Astrocyte of the cerebellum (primary cell): ENCODE results near the gene UBE3B.

Experiments used
- DNase-seq: peaks from one replicate; pipeline ENCODE4 v3.0.0-alpha.2; 2011; ENCODE audit warnings: low read depth
- H3K4me3 ChIP-seq: 2 replicates; pipeline ENCODE4 v1.5.1; 2011; ENCODE audit warnings: mild to moderate bottlenecking, low read depth, low read length, moderate library complexity
- CTCF ChIP-seq: IDR thresholded peaks from 2 replicates; pipeline ENCODE4 v1.5.1; 2012; ENCODE audit warnings: low read length, low read depth, moderate library complexity, mild to moderate bottlenecking; ENCODE audit errors: missing control alignments
- in situ Hi-C: cut with HindIII; loops from 2 replicates; pipeline ENCODE4 v1.10.0; 2017; ENCODE audit warnings: low sequenced_read_pairs

UBE3B gene

DNA sequence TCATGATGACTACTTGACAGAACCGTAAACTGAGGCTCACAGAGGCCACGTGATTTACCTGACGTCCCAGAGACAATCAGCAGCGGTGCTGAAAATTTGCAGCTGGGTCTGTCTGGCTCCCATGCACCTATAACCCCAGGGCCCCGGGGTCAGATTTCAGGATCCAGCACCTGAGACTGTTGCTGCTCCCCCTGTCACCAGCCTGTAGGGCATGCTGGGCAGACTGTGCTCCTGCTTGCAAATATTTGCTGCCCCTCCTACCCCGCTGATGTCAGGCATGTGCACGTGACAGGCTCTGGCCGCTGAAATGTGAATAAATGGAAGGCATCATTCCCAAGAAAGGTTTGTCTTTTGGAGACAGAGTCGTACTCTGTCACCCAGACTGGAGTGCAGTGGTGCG, 89.9 kb downstream of the UBE3B start:
- TF ChIP-seq CTCF, result no peak
- no peak overlapping the region for H3K4me3 ChIP-seq
- in situ Hi-C loops, result no loop called here
- no peak for DNase-seq

DNA sequence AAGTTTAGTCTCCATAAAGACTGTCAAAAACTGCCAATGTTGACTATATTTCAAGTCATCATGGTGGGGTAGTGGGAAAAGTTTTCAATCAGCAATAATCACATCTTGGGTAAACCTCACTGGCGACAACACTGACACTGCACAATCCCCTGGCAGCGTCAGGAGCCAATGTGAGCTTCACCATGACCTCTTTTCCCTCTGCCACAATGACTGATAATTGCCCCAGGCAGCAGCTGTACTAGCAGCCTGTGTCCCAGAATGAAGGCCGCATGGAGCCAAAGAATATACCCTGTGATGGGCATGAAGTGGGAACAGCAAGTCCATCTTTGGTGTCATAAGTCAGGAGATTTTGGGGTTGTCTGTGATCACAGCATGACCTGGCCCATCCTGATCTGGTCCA, 90.5 kb downstream of the UBE3B start:
- in situ Hi-C loops, result no loop called here
- DNase-seq, result no peak
- TF ChIP-seq CTCF, result no peak
- H3K4me3 ChIP-seq, result no peak overlapping the region

DNA sequence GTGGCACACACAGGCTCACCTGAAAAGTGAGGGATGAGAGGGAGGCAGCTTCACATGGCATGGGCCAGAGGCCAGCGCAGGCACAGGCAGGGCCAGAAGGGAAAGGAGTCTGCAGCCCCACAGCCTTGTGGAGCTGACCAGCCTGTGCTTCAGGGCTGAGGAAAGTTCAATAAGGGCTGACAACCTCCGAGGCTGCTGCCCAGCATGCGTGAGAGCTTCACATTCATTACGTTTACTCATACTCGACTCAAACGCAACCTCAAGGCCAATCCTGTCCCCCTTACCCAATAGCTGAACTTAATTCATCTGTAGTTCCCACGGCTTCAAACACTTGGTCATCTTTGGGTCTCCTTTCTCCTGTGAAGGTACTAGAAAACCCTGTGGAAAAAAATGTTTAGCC, 91.1 kb downstream of the UBE3B start:
- DNase-seq, result no peak
- TF ChIP-seq CTCF, result no peak
- no peak overlapping the region for H3K4me3 ChIP-seq
- in situ Hi-C loops, result no loop called here

- DNase-seq, result no peak
- in situ Hi-C loops, result no loop called here
- no peak for TF ChIP-seq CTCF
- H3K4me3 ChIP-seq, result no peak overlapping the region
These were observed 94.5 kb downstream of the UBE3B start for GRCh38 chr12:109571773-109572505.

DNA sequence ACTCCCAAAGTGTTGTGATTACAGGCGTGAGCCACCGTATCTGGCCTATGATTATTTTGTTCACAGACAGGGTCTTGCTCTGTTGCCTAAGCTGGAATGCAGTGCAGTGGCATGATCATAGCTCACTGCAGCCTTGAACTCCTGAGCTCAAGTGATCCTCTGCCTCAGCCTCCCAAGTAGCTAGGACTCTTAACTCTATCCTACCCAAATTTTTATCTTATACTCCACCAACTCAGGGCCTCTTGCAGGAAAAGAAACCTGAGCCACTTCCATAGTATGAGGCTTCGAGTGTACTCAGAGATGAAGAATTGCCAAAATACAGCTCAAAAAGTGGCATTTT, 95.0 kb downstream of the UBE3B start:
- peak overlapping the region; percentile 73 for H3K4me3 ChIP-seq
- no peak for DNase-seq
- no peak for TF ChIP-seq CTCF
- in situ Hi-C loops, result no loop called here

DNA sequence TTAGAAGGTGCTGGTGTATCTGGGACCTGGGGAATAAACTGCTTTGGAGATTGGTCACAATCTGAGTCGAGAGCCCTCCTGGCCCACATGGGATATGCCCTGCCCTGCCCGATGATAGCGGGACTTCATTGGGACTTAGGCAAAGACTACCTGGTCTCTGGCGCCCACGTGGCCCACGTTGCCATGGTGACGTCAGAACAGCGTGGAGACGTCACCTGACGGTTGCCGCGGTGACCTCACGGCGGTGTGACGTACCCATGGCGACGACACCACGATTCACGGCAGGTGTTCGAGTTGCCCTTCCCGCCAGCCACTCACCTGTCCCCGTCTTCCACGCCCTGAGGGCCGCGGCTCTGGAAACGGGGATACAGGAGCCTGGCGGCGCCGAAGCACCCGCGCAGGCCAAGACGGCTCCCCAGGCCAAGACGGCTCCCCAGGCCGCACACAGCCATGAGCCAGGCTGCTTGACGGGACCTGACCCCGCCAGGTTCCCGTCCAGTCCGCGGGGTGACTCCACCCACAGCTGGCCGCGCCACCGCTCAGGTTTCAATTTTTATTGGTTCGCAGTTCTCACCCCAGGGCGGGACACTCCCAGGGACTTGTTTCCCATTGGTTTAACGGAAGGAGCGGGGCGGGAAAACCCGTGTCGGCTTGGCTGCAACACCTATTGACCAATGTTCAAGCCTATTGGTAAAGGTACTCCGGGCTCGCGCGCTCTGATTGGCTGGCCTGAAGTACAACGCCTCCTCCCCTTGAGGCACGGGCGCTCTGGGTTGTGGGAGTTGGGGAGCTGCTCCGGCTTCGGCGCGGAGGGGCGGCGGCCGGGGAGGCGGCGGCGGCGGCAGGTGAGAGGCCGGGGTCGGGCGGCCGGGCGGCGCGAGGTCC, 95.8 kb downstream of the UBE3B start, which contains the start of the genes MMAB and MVK:
Gene MMAB, minus strand, starts transcription at position 476 of the 885 bp plus-strand sequence. Its CDS starts 24 bp downstream, at position 452.
Gene MVK, plus strand, starts transcription at position 766 of the 885 bp plus-strand sequence. CDS start 1,029 bp downstream, outside the sequence.
- H3K4me3 ChIP-seq, result peak within 1 kb of the TSS; percentile 73
- no peak for TF ChIP-seq CTCF
- DNase-seq, result peak; percentile 98
- in situ Hi-C loops, result no loop called here
